Endodermal cell (in vitro differentiated cells): ENCODE data around the gene PDCD2L. TPM values are rescaled to one million over a fixed set of nuclear protein-coding genes. Genes with fewer than 3 reads are reported as not detected.
"Not testable (repeated sequence)": the region's sequence is repeated elsewhere in the genome, so short reads cannot be mapped to it uniquely, and the experiment has no call there.

Experiments used
- DNase-seq: peaks from one replicate; pipeline ENCODE4 v3.0.0-alpha.2; 2017
- H3K27ac ChIP-seq: 2 replicates; pipeline ENCODE4 v1.5.1; 2013; ENCODE audit warnings: mild to moderate bottlenecking, low read depth, low read length, moderate library complexity
- H3K27me3 ChIP-seq: 2 replicates; pipeline ENCODE4 v1.6.1; 2013; ENCODE audit warnings: mild to moderate bottlenecking, low read length, moderate library complexity; ENCODE audit not compliant: insufficient read depth, control insufficient read depth, poor library complexity, severe bottlenecking
- H3K36me3 ChIP-seq: 2 replicates; pipeline ENCODE4 v1.7.0; 2013; ENCODE audit warnings: mild to moderate bottlenecking, low read length, moderate library complexity; ENCODE audit not compliant: control insufficient read depth, insufficient read depth
- H3K4me1 ChIP-seq: one replicate; pipeline ENCODE4 v1.7.0; 2013; ENCODE audit warnings: low read length; ENCODE audit not compliant: control insufficient read depth, insufficient read depth
- H3K4me3 ChIP-seq: 2 replicates; pipeline ENCODE4 v1.5.1; 2013; ENCODE audit warnings: mild to moderate bottlenecking, low read length, moderate library complexity
- H3K9ac ChIP-seq: 2 replicates; pipeline ENCODE4 v1.6.1; 2013; ENCODE audit warnings: mild to moderate bottlenecking, low read length, moderate library complexity; ENCODE audit not compliant: poor library complexity, severe bottlenecking; ENCODE audit errors: extremely low read depth
- H3K9me3 ChIP-seq: 2 replicates; pipeline ENCODE4 v1.6.1; 2013; ENCODE audit warnings: mild to moderate bottlenecking, low read length, moderate library complexity; ENCODE audit not compliant: control insufficient read depth
- H3K27ac Mint-ChIP-seq: 2 replicates; pipeline ENCODE4 v1.8.0; 2020; ENCODE audit warnings: mixed read lengths
- H3K27me3 Mint-ChIP-seq: 2 replicates; pipeline ENCODE4 v1.8.0; 2021; ENCODE audit warnings: mild to moderate bottlenecking, mixed read lengths; ENCODE audit not compliant: insufficient read depth
- H3K36me3 Mint-ChIP-seq: 2 replicates; pipeline ENCODE4 v1.8.0; 2020; ENCODE audit warnings: low read depth, mixed read lengths
- H3K4me1 Mint-ChIP-seq: 2 replicates; pipeline ENCODE4 v1.8.0; 2020; ENCODE audit warnings: mixed read lengths
- H3K4me3 Mint-ChIP-seq: 2 replicates; pipeline ENCODE4 v1.8.0; 2020; ENCODE audit warnings: mild to moderate bottlenecking, moderate library complexity, mixed read lengths
- H3K9me3 Mint-ChIP-seq: 2 replicates; pipeline ENCODE4 v1.8.0; 2020; ENCODE audit warnings: mild to moderate bottlenecking, mixed read lengths
- CTCF ChIP-seq: fragments of 200-600 bp; sonication (generic); conservative IDR thresholded peaks from 2 replicates; pipeline ENCODE4 v1.5.0; 2021; ENCODE audit warnings: antibody characterized with exemption, mild to moderate bottlenecking
- WGBS, 2 experiments: methylation state at CpG; one replicate each; pipeline versions ENCODE4 v1.1.5 to v1.1.7; 2013; ENCODE audit warnings: missing lambda C conversion rate in 2 of 2, mixed read lengths in 1 of 2; ENCODE audit not compliant: insufficient coverage in 1 of 2, insufficient read length in 1 of 2; 5-methylcytosine and 5-hydroxymethylcytosine counted together
- total RNA-seq, 2 donors: library from RNA; stranded (reverse); fragmentation: NEBNext Ultra II Directional in 1 of 2; extraction: Animal tissue kit (Norgen Biotek cat#: 25700) in 1 of 2; gene quantifications; 2 replicates in 1 of 2; 3 replicates in 1 of 2; pipeline ENCODE4 v1.2.1, GENCODE V29; 2021

Gene PDCD2L
- total RNA-seq, 2 donors from 2014 or later, result 25.0 to 25.1 TPM

- H3K4me1 Mint-ChIP-seq, result peaks cover 8% of the 10 kb centered on the region
- TF ChIP-seq CTCF, result no peak
- Histone ChIP-seq H3K4me1 (no peaks in the 10 kb centered on the region), H3K9ac (no peak overlapping the region), H3K27me3 (no peaks in the 10 kb centered on the region), H3K9me3 (no peaks in the 10 kb centered on the region), H3K27ac (no peak overlapping the region), H3K4me3 (no peak overlapping the region), H3K36me3 (peaks cover 76% of the 10 kb centered on the region)
- no peak overlapping the region for H3K27ac Mint-ChIP-seq
- no peaks in the 10 kb centered on the region for H3K9me3 Mint-ChIP-seq
- no peak for DNase-seq
- peaks cover 70% of the 10 kb centered on the region for H3K36me3 Mint-ChIP-seq
- H3K4me3 Mint-ChIP-seq, result no peak overlapping the region
- no peaks in the 10 kb centered on the region for H3K27me3 Mint-ChIP-seq
- WGBS, 2 experiments, result 98 to 100% methylated on average over 1 to 2 of the region's 2 CpGs
Measured at GRCh38 chr19:34454091-34454490, 49.9 kb downstream of the PDCD2L start.

GRCh38 chr19:34454685-34455084 lies 50.5 kb downstream of the PDCD2L start:
- H3K36me3 ChIP-seq, result peaks cover 76% of the 10 kb centered on the region
- Mint-ChIP-seq H3K9me3 (no peaks in the 10 kb centered on the region), H3K27me3 (no peaks in the 10 kb centered on the region), H3K4me3 (no peak overlapping the region), H3K27ac (no peak overlapping the region), H3K36me3 (peaks cover 69% of the 10 kb centered on the region), H3K4me1 (peaks cover 8% of the 10 kb centered on the region)
- no peak for DNase-seq
- WGBS, 2 experiments, result 98 to 100% methylated on average over 3 of the region's 3 CpGs
- H3K27me3 ChIP-seq, result no peaks in the 10 kb centered on the region
- no peak overlapping the region for H3K9ac ChIP-seq
- TF ChIP-seq CTCF, result no peak
- H3K4me1 ChIP-seq, result no peaks in the 10 kb centered on the region
- H3K9me3 ChIP-seq, result no peaks in the 10 kb centered on the region
- H3K4me3 ChIP-seq, result no peak overlapping the region
- H3K27ac ChIP-seq, result no peak overlapping the region

GRCh38 chr19:34455783-34456480 lies 51.7 kb downstream of the PDCD2L start:
- 90 to 96% methylated on average over 4 to 17 of the region's 17 CpGs for WGBS, 2 experiments
- not testable (repeated sequence) for H3K27me3 ChIP-seq, H3K27ac Mint-ChIP-seq, H3K27ac ChIP-seq, H3K4me3 ChIP-seq, H3K27me3 Mint-ChIP-seq, H3K4me1 Mint-ChIP-seq, H3K9me3 ChIP-seq, H3K4me1 ChIP-seq, H3K9ac ChIP-seq, H3K4me3 Mint-ChIP-seq, DNase-seq, H3K9me3 Mint-ChIP-seq
- peaks cover 72% of the 10 kb centered on the region for H3K36me3 Mint-ChIP-seq
- peaks cover 78% of the 10 kb centered on the region for H3K36me3 ChIP-seq
